ENCODE data around the gene ZGLP1.
"Not testable (repeated sequence)": the region's sequence is repeated elsewhere in the genome, so short reads cannot be mapped to it uniquely, and the experiment has no call there.

ZGLP1 gene

GRCh38 chr19:10343495-10343894 lies 33.9 kb upstream of the ZGLP1 start:
- TF ChIP-seq BHLHE40 (IDR thresholded peaks at IDR 0.05; ENCODE audit: borderline replicate concordance), result no peak
- TF ChIP-seq LEF1 (IDR thresholded peaks at IDR 0.05; ENCODE audit: borderline replicate concordance), result no peak
- no peak for TF ChIP-seq FOXK2 (IDR thresholded peaks at IDR 0.05)
- TF ChIP-seq SUZ12 (IDR thresholded peaks at IDR 0.05), result no peak
- no peak for TF ChIP-seq TARDBP (IDR thresholded peaks at IDR 0.05)
- no peak for TF ChIP-seq FOXA1 (IDR thresholded peaks at IDR 0.05)
- no peak for TF ChIP-seq FOXM1 (IDR thresholded peaks at IDR 0.05; ENCODE audit: borderline replicate concordance)
- TF ChIP-seq, protein P1, sequence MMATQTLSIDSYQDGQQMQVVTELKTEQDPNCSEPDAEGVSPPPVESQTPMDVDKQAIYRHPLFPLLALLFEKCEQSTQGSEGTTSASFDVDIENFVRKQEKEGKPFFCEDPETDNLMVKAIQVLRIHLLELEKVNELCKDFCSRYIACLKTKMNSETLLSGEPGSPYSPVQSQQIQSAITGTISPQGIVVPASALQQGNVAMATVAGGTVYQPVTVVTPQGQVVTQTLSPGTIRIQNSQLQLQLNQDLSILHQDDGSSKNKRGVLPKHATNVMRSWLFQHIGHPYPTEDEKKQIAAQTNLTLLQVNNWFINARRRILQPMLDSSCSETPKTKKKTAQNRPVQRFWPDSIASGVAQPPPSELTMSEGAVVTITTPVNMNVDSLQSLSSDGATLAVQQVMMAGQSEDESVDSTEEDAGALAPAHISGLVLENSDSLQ (IDR thresholded peaks at IDR 0.05), result no peak
- no peak for TF ChIP-seq SP1 (IDR thresholded peaks at IDR 0.05)
- no peak for TF ChIP-seq HDGF (IDR thresholded peaks at IDR 0.05; ENCODE audit: borderline replicate concordance)
- TF ChIP-seq CTBP1 (IDR thresholded peaks at IDR 0.05; ENCODE audit: borderline replicate concordance), result no peak
- no peak for TF ChIP-seq ARNT (IDR thresholded peaks at IDR 0.05)
- ChIA-PET POLR2A (interaction anchor here (1.4 kb wide), 1 partner anchor 10 kb away, joined by 4 read pairs; the partner anchor contains the start of gene RAVER1), CTCF (interaction anchor here (0.7 kb wide), 1 partner anchor 45 kb away, joined by 4 read pairs; no protein-coding TSS in a partner anchor)
- DNase-seq (ENCODE audit: extremely low spot score), result no peak

- ChIA-PET POLR2A (interaction anchor here (1.5 kb wide), 1 partner anchor 40 kb away, joined by 3 read pairs; the partner anchor contains the start of gene TYK2), CTCF (no interaction called here)
- no peak for TF ChIP-seq FOXK2 (IDR thresholded peaks at IDR 0.05)
- TF ChIP-seq HDGF (IDR thresholded peaks at IDR 0.05; ENCODE audit: borderline replicate concordance), result no peak
- no peak for TF ChIP-seq SP1 (IDR thresholded peaks at IDR 0.05)
- no peak for TF ChIP-seq L3MBTL2 (conservative IDR thresholded peaks at IDR 0.05)
- no peak for TF ChIP-seq NFRKB (IDR thresholded peaks at IDR 0.05)
- no peak for TF ChIP-seq ARNT (IDR thresholded peaks at IDR 0.05)
- no peak for TF ChIP-seq TARDBP (IDR thresholded peaks at IDR 0.05)
- TF ChIP-seq FOXM1 (IDR thresholded peaks at IDR 0.05; ENCODE audit: borderline replicate concordance), result no peak
- no peak for DNase-seq (ENCODE audit: extremely low spot score)
Measured at GRCh38 chr19:10339977-10340376, 30.4 kb upstream of the ZGLP1 start.

DNA sequence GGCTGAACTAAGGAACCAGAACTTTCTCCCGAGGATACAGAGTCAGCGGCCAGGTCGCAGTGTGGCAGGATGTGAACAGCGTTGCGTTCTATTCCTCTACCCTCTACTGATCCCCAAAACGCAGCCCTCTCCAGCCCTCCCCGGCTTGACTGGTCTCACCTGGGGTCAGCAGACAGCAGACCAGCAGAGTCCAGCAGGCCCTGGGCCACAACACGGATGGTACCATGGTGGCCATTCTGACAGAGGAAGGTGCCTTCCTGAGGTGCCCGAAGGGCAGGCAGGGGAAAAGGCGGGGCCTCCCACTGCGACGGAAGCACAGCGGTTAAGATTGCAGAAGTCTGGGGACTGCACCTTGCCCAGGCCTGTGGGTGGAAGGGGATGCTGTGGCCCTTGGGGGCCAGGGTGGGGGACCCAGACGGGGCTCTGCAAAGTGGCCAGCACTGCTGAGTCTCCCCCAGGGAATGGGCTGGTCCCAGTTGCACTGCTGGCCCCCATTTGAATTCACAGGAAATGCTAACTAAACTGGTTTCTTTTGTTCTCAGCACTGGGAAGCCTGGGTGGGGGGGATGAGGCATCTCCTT lies 29.9 kb upstream of the ZGLP1 start, which contains the start of gene ICAM3:
Gene ICAM3, minus strand, starts transcription at position 245 of the 581 bp plus-strand sequence. Its CDS starts 10 bp downstream, at position 235.
- CTCF ChIA-PET, result no interaction called here
- POLR2A ChIA-PET, result interaction anchor here (1.5 kb wide), 1 partner anchor 41 kb away, joined by 3 read pairs; the partner anchor contains the start of gene TYK2
- TF ChIP-seq FOXK2 (IDR thresholded peaks at IDR 0.05) (no peak), SP1 (IDR thresholded peaks at IDR 0.05) (no peak)
- TF ChIP-seq, protein P1 (IDR thresholded peaks at IDR 0.05), result no peak
- no peak for DNase-seq (ENCODE audit: extremely low spot score)

DNA sequence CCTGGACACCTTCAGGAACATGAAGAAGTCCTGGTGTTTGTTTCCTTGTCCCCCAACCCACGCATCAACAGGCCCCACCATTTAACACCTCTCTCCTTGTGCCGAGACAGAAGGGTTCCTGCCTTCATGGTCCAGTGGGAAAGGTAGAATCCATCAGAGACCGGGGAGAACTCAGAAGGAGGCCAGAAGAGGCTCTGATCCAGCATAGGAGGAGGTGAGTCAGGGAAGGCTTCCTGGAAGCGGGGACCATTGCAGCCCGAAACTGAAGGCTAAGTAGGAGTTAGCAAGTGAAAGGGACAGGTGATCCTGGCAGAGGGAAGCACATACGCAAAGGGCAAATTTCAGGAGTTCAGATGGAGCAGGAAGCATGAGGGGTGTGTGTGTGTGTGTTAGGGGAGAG lies 29.3 kb upstream of the ZGLP1 start:
- CTCF ChIA-PET, result interaction anchor here (0.7 kb wide), 1 partner anchor 31 kb away, joined by 3 read pairs; no protein-coding TSS in a partner anchor
- no peak for TF ChIP-seq SUZ12 (IDR thresholded peaks at IDR 0.05)
- TF ChIP-seq FOXM1 (IDR thresholded peaks at IDR 0.05; ENCODE audit: borderline replicate concordance), result no peak
- no peak for TF ChIP-seq ZNF384 (IDR thresholded peaks at IDR 0.05)
- no peak for TF ChIP-seq SP1 (IDR thresholded peaks at IDR 0.05)
- no peak for TF ChIP-seq LEF1 (IDR thresholded peaks at IDR 0.05; ENCODE audit: borderline replicate concordance)
- TF ChIP-seq TARDBP (IDR thresholded peaks at IDR 0.05), result no peak
- TF ChIP-seq FOXK2 (IDR thresholded peaks at IDR 0.05), result no peak
- no peak for TF ChIP-seq HDGF (IDR thresholded peaks at IDR 0.05; ENCODE audit: borderline replicate concordance)
- no peak for TF ChIP-seq NFRKB (IDR thresholded peaks at IDR 0.05)
- no peak for TF ChIP-seq BHLHE40 (IDR thresholded peaks at IDR 0.05; ENCODE audit: borderline replicate concordance)
- no peak for TF ChIP-seq ARNT (IDR thresholded peaks at IDR 0.05)
- TF ChIP-seq ELF4 (IDR thresholded peaks at IDR 0.05), result no peak
- no peak for DNase-seq (ENCODE audit: extremely low spot score)
- POLR2A ChIA-PET, result no interaction called here

GRCh38 chr19:10336725-10337124 lies 27.1 kb upstream of the ZGLP1 start:
- CTCF ChIA-PET; DNase-seq (ENCODE audit: extremely low spot score); POLR2A ChIA-PET: not testable (repeated sequence)

DNA sequence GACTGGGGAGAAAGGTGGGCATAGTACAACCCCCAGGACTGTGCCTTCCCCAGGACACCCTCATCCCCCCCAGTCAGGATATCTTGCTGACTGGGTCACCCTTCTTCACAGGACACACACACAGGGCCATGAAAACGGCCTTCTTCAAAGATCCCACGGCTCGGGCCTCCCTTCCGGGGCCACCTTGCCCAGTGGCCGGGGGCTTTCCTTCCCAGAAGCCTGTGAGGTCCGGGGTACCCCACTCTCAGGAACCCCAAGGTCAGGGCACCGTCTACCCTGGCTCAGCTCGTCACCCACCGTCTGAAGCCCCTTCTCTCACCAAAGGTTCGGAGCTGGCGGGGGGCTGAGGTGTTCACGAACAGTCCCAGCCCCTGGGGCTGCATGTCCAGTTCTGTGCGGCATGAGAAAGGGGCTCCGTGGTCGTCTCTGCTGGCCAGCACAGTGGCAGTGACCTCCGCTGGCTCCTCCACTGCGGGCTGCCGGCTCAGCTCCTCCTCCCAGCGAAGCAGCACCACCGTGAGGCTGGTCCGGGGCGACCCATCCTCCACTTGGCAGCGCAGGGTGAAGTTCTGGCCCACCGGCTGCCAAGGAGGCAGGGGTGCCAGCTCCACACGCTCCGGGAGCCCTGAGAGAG lies 25.9 kb upstream of the ZGLP1 start:
- POLR2A ChIA-PET, result interaction anchor here (0.6 to 2.9 kb wide), 3 partner anchors 20 to 47 kb away, joined by 3 to 41 read pairs (median 23); partner anchors contain the start of genes FDX2, ICAM4, ICAM5 and TYK2
- no peak for DNase-seq (ENCODE audit: extremely low spot score)
- CTCF ChIA-PET, result interaction anchor here (0.9 kb wide), 1 partner anchor 55 kb away, joined by 3 read pairs; no protein-coding TSS in a partner anchor
- TF ChIP-seq BHLHE40 (IDR thresholded peaks at IDR 0.05; ENCODE audit: borderline replicate concordance) (no peak), HDGF (IDR thresholded peaks at IDR 0.05; ENCODE audit: borderline replicate concordance) (no peak), LEF1 (IDR thresholded peaks at IDR 0.05; ENCODE audit: borderline replicate concordance) (no peak), TARDBP (IDR thresholded peaks at IDR 0.05) (no peak), FOXK2 (IDR thresholded peaks at IDR 0.05) (no peak), SUZ12 (IDR thresholded peaks at IDR 0.05) (no peak)
- TF ChIP-seq, protein P1 (IDR thresholded peaks at IDR 0.05), result no peak

All from HEK293T (cell line).